DMS79 (cell line): Measurements from ENCODE around the gene HDAC1.
"Not testable (repeated sequence)": the region's sequence is repeated elsewhere in the genome, so short reads cannot be mapped to it uniquely, and the experiment has no call there.

Source experiments
- DNase-seq: peaks from one replicate; lab custom pipeline; 2025; lab: John Stamatoyannopoulos, UW

HDAC1 gene

DNA sequence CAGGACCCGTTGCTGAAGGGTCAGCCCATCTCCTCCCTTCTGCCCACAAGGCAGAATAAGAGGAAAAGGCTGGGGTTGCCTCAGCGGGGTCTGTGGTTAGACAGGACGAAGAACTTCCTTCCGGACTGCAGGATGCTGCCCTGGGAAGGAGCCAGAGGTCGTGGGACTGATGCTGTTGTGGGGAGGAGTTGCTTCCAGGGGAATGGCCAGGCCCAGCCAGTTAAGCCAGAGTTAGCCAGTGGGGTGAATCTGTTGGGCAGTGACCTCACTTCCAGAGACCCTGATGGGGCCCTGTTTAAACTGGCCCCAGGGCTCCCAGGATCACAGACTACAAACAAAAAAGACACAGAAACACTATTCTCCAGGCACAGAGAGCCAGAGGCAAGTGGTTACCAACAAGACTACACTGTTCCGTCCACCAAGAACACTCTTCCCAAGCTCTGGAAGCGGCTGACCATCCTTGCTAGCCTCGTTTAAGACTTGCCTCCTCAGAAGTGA, 57.4 kb downstream of the HDAC1 start:
- DNase-seq: no peak

DNA sequence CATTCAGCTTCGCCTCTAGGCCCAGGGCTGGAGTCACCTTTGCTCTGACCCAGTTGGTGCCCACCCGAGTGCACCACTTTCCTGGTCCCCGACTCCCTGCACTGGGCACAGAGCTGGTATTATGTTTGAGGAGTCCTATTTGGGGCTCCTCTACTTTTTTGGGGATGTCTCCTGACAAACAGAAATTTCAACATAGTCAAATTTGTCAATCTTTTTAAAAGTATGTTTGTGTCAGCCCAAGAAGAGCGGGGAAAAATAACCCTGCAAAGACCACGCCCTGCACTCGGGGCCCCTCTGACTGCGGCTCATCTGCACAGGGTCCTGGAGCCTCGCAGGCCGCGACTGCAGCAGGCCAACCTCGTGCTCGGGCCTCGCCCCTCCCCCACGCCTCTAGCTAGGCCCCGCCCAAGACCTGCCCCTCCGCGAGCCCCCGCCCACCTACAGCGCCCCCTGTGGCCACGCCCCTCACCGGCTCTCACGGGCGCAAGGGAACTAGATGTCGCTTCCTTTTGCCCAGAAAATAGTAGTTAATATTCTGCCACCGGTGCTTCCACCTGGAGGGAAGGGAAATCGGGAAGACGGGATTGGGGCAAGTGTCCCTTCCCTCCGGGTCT, 59.0 kb downstream of the HDAC1 start:
- no peak for DNase-seq

DNA sequence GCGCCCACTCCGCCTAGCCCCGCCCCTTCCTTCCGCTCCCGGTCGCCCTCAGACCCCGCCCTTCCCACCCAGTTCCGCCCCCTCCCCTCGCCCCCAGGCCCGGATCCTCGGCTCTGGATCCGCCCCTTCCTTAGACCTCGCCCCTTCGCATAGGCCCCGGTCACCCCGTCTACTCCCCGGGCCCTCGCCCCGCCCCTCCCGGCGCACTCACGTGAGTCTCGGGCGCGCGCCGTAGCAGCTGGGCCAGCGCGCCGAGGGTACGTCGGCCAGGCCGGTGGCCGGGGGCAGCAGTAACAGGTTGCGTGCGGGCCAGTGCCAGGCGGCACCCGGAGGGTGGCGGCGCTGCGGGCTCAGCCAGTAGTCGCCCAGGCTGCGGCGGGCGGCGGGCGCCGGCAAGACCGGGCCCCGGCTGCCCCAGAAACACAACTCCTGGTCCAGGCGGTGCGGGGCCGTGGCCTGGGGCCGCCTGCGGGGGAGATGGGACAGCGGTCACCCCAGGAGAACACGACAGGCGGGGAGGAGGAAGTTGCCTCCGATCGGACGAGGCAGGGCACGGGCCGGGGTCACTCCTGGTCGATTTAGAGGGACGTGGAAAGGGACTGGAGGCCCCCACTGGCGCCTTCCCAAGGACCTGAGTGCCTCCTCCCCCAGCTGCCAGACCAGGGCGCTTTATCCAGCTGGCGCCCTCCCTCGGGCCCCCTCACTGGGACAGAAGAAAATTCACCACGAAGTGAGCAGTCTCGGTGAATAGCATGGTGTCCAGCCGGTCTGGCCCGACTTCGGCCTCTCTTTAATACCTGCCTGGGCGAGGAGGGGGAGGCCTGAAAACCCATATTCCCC, 59.7 kb downstream of the HDAC1 start:
- peak; percentile 92 for DNase-seq

DNA sequence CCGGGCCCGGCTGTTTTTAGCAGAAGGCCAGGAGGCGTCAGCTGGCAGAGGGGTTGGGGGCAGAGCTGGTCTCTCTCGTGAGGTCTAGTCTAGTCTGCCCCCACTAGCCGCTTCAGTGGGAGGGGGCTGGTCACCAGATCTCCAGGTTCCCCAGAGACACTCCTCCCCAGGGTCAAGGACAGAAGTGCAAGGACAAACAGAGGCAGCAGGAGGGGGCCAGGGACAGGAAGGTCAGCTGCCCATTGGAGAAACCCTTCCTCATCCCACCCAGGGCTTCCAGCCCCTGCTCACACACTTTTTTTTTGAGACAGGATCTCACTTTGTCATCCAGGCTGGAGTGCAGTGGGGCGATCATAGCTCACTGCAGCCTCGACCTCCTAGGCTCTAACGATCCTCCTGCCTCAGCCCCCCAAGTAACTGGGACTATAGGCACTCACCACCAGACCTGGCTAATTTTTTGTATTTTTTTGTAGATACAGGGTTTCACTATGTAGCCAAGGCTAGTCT, 60.4 kb downstream of the HDAC1 start:
- no peak for DNase-seq

DNA sequence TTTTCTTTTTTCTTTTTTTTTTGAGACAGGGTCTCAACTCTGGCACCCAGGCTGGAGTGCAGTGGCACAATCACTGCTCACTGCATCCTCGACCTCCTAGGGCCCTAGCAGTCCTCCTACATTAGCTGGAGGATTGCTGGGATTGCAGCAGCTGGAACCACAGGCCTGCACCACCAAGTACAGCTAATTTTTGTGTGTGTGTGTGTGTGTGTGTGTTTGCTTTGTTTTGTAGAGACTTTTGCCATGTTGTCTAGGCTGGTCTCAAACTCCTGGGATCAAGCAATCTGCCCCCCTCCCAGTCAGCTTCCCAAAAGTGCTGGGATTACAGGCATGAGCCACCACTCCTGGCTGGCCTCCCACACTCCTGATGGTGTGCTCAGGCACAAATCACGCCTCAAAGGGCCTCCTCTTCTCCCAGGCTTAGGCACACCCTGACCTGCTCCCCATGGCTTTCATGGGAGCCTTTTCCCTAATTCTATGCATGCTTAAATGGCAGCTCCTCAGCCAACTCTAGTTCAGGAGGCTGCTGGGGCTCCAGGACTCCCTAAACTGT, 61.0 kb downstream of the HDAC1 start:
- DNase-seq: no peak

DNA sequence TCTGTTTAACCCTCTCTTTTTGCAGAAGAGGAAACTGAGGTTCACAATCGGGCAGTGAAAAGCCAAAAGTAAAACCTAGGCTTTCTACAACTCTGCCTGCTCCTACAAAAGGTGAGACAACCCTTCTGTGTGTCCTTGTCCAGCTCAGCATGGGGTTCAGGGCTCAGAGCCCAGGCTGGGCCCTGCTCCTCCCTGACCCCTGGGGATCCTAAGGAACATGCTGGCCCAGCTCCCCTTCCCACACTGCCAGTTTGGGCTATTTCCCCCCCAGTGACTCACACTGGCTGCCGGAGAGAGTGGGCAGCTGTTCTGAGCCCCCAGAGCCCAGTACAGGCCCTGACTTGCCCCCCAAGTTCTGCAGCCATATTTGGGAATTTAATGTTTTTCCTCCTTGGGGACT, 61.5 kb downstream of the HDAC1 start:
- DNase-seq: no peak

DNA sequence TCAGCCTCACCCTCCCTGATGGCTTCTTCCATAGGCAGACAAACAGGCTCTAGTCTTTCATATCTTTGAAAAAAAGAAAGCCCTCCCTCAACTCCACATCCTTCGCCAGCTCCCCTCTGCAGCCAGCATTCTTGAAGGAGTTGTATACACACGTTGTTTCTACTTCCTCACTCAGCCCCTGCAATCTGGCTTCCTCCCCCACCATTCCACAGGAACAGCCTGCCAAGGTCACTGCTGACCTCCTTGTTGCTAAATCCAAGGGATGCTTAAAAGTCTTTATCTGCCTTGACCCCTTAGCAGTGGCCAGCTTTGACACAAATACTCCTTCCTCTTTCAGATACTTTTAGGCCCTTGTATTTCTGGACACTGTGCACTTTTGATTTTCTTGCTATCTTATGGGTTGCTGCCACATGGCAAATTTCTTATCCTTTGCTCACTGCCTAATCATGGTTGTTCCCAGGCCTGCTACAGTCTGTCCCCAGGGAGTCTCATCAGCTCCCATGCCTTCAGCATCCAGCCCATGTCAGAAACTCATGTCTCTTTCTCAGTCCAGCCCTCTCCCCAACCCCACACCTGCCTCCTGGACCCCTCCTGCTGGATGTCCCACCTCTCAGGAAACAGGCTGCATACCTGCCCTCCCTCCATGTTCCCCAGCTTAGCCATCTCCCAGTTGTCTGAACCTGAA, 62.1 kb downstream of the HDAC1 start:
- no peak for DNase-seq

DNA sequence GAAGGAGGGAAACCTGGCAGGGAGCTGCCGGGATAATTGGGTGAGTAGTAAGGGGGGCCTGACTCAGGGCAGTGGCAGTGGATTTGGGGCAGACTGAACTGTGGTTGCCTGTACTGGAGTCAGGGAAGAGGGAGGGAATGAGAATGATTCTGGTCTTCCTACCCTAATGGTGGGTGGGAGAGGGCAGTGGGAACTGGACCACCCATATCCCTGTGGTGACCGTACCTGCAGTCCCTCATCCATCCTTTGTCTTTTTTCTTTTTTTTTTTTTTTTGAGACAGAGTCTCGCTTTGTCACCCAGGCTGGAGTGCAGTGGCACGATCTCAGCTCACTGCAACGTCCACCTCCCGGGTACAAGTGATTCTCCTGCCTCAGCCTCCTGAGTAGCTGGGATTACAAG, 63.9 kb downstream of the HDAC1 start:
- not testable (repeated sequence) for DNase-seq

DNA sequence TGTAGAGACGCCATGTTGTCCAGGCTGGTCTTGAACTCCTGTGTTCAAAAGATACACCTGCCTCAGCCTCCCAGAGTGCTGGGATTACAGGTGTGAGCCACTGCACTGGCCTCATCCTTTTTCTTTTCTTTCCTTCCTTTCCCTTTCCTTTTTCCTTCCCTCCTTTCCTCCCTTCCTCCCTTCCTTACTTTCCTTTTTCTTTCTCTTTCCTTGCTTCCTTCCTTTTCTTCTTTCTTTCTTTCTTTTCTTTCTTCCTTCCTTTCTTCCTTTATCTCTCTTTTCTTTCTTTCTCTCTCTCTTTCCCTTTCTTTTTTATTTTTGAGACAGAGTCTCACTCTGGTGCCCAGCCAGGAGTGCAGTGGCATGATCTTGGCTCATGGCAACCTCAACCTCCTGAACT, 64.6 kb downstream of the HDAC1 start:
- DNase-seq: no peak

DNA sequence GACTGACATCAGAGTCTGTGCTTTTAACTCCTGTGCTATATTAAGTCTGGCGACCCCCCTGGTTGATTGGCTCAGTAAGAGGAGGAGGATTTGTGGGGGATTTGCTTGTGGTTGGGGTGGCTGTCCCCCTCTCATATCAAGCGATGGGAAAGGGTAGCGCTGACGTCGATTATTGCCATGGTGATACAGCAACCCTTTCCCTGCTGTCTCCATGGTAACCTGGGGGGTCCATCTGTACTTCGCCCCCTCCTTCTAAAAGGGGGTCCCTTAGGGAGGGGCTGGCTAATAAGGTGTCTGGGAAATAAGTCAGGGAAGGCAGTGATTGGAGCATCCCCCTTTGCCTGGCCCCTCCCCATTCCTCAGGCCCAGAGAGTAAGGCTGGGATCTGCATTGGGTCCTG, 65.7 kb downstream of the HDAC1 start:
- no peak for DNase-seq

DNA sequence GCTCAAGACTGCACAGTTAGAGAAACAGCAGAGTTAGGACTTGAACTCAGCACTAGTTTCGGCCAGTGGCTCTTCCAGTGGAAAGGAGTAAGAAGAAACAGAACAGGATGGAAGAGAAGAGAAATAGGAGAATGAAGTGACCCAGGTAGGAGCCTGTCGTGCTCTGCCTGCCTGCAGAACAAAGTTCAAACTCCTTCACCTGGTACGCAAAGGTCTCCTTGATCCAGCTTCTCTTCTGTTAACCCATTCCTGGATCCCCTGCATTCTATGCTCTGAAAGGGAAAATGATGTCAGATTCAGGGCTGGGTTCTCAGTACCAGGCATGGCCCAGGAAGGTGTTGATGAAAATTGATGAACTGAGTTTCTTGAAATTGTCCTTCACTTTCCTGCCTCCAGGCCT, 66.6 kb downstream of the HDAC1 start:
- no peak for DNase-seq

DNA sequence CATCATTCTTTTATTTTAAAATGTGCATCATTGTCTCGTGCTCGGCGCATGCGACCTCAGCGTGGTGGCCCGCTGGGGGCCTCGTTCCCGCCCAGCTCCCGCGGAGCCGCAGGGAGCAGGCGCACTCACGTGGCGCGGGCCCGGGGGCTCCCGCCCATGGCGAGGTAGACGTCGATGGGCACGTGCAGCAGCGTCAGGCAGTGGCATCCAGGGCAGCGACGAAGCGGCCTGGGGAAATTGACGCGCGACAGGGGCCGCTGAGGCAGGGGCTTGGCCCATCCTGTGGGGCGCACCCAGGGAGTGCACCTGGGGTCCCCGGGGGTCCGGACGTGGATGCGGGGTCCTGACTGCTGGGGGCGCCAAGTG, 69.4 kb downstream of the HDAC1 start:
- no peak for DNase-seq

DNA sequence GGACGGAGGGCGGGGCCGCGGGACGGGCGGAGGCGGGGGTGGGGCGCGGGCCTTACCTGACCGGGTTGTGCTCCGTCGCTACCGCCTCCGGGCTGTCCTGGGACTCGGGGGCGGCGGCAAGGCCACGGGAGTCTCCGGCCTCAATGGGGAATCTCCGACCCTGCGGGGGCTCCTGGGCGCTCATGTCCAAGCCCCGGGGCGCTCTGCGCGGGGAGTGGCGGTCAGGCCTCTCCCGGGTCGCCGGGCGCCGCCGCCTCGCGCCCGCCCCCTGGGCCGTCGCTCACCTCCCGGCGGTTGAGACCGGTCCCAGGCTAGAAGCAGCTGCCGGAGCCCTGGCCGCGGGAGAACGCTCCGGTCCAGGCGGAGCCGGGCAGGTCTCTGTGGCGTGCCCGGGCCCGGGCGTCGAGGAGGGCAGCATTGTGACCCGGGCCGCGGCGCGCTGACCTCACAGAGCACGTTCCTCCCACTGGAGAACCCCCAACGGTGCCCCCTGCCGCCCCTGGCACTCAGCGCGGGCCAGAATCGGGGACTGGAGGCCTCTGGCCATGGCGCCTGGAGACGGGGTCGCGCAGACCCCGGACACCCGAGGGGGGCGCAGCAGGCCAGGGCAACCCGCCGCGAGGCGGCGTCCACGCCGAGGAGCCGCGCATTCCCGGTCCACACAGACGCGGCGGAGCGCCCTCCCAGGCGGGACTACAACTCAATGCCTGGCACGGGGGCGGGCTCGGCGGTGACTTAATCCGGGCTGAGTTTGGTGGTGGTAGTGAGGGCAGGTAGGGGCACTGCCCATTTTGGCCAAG, 70.0 kb downstream of the HDAC1 start:
- DNase-seq: no peak

DNA sequence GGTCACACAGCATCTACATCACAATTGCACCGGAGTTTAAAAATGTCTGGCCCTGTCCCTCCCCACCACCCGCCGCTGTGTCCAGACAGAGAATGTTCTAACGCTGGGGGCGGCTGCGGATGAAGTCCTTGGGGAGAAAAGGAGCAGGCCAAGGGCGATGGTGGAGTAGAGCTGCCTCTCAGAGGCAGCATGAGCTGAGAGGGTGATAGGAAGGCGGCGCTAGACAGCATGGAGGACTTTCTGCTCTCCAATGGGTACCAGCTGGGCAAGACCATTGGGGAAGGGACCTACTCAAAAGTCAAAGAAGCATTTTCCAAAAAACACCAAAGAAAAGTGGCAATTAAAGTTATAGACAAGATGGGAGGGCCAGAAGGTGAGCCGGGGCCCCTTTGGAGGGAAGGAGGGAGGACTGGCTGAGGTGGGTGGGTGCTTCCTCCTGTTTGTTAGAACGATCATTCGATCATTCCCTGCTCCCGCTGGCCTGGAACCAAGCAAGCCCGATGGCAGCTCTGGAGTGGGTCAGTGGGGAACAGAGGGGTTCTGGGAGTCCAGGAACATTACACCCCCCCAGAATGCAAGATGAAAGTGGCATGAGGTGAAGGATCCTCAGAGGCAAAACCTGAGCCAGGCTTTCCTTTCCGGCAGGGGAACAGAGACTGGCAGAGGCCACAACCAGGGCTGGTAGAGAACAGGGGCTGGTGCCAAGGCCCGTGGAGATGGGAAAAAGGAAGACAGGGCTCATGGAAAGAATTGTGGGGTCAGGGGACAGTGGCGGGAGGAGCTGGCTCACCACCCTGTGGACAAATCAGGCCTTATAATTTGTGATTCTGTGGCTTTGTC, 70.8 kb downstream of the HDAC1 start, which contains the start of the genes FAM229A and TSSK3:
FAM229A (minus strand) TSS at position 12 of the 840 bp plus-strand sequence. CDS start 394 bp downstream, outside the sequence.
TSSK3 (plus strand) TSS at position 66 of the 840 bp plus-strand sequence; CDS start at position 229, 163 bp downstream.
- DNase-seq: no peak

DNA sequence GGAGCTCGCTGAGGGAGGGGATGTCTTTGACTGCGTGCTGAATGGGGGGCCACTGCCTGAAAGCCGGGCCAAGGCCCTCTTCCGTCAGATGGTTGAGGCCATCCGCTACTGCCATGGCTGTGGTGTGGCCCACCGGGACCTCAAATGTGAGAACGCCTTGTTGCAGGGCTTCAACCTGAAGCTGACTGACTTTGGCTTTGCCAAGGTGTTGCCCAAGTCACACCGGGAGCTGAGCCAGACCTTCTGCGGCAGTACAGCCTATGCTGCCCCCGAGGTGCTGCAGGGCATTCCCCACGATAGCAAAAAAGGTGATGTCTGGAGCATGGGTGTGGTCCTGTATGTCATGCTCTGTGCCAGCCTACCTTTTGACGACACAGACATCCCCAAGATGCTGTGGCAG, 71.8 kb downstream of the HDAC1 start:
- no peak for DNase-seq

DNA sequence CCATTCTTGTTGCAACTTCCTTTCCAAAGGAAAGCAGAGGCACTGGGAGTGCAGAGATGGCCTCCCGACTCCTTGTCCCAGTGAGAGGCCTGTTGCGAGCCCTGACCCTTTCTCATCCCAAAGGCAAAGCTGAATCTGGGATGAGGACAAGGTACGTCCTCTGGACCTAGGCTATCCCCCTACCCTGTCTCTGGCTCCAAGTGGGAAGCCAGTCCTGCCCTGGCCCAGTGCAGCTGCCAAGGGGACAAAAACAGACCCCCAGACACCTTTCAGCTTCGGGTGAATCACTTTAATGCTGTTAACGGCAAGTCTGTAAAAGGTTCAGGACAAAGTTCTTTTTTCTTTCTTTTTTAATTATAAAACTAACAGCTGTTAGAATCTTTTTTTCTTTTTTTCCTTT, 73.0 kb downstream of the HDAC1 start:
- DNase-seq: no peak

DNA sequence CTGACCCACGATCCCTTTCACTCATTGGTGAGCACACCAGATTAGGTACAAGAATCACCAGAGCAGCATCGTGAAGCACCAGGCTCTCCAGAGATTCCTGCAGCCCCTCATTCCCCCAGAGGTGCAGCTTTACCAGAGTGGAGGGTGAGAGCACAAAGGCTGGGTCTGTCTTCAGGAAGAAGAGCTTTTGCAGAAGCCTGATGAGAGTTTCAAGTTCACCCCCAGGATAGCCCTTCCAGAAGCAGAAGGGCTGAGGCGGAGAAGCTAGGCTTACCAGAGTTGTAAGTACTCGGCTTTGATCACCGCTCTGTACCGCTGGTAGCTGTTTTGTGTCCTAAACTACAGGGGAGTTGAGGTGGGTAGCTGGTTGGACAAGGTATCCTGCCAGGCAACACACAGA, 73.6 kb downstream of the HDAC1 start:
- no peak for DNase-seq

DNA sequence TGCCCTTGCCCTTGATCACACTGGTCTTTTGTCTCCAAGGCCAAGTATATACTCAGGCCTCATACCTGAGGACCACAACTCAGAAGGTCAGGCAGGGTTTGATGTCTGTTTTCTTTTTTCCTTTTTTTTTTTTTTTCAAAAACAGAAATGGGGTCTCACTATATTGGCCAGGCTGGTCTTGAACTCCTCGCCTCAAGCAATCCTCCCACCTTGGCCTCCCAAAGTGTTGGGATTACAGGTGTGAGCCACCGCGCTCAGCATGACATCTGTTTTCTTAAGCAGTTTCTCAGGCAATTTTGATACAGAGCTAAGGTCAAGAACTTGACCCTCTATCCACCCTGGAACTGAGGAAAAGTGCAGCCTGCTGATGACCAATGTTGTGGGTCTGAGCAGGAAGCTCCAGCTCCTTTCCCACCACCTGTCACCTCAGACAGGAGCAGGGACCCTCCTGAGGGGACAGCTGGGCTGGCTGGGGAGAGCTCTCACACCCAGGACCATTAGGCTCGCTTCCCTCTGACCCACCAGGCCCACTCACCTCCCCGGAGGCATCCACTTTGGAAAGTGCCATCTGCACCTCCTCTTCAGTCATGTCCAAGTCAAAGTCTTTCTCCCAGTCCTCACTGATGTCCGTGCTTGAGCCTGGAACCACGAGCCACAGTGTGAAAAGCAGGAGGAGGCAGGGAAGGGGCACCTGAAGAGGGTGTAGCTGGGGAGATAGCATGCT, 76.2 kb downstream of the HDAC1 start:
- DNase-seq: no peak

DNA sequence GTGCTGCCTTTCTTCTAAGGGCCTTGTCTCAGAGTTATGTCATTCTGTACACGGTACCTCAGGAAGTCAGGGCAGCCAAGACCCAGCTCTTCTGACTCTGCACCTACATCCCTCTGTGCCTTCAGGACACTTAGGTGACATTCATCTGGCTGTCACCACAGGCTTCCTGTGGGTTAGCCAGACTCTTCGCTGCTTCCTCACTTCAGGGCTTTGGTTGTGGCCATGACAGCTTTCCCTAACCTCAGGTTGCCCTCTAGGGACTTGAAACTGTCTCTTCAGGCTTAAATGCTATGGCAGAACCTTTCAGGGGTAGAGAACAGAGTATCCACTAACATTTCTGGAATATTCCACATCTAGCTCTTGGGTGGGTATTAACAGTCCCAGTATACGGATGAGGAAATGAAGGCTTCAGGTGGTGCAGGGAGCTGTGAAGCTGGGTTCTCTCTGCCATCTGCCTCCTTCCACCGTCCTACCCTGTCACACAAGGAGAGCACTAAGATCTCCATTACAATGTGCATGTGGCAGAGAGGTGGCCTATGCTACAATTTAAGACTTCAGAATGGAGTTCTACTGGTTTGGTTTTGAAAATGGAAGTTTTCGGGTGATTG, 80.4 kb downstream of the HDAC1 start:
- no peak for DNase-seq
